CD4-positive, alpha-beta T cell treated with Interleukin-15 for 4 hours (primary cell): Measurements from ENCODE around the gene CNDP2.
"Not testable (repeated sequence)": the region's sequence is repeated elsewhere in the genome, so short reads cannot be mapped to it uniquely, and the experiment has no call there.

ENCODE experiments used
- DNase-seq: peaks from one replicate; pipeline ENCODE4 v3.0.0-alpha.2; 2020; ENCODE audit warnings: low spot score

The CNDP2 gene

GRCh38 chr18:74540652-74541421 lies 44.7 kb downstream of the CNDP2 start:
- DNase-seq = no peak

GRCh38 chr18:74541703-74542555 lies 45.8 kb downstream of the CNDP2 start:
- no peak for DNase-seq

DNA sequence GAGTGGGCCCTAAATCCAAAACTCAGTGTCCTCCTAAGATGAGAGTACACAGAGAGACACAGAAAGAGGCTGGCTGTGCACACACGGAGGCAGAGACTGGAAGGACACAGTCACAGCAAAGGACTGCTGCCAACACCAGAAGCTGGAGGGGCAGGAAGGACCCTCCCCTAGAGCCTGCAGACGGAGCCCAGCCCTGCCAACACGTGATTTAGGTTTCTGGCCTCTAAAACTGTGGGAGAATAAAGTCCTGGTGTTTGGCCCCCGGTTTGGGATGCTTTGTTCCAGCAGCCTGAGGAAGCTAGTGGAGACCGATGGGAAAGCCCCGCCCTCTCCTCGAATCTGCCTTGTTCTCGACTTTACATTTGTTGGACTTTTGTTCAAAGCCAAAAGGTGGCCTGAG lies 48.7 kb downstream of the CNDP2 start:
- DNase-seq = no peak

DNA sequence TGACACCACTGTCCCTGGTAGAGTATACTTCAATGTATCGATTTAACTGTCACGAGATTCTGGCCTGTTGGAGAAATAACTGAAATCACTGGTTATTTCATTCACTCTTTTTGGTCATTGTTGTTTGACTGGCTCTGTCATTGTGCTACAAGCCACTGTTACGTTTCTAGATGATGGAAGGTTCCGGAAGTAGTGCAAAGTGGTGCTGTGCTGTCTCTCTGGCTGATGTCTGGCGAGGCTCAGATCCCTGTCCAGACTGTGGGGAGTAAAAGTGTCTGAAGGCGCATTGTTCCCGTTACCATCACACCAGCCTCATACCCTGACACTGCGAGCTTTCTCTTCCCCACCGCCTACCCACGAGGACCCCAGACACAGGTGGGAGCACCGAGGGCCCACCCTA lies 49.8 kb downstream of the CNDP2 start:
- no peak for DNase-seq

- DNase-seq = no peak
Measured at GRCh38 chr18:74546751-74547530, 50.8 kb downstream of the CNDP2 start.

DNA sequence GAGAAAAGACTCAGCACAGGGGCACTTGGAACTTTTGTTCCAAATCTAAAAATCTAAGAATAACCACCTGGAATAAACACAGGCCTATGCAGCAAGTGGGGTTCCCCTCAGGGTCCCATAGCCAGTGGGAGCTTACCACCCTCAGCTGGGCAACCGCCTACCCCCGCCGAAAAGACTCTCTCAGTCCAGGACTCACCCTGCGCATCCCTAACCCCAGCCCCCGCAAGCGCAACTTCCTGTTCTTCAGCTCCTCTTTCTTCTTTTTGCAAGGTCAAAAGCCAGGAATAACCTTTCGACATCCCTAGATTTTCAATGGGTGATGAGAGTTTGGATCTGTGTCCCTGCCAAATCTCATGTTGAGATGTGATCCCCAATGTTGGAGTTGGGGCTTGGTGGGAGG lies 51.7 kb downstream of the CNDP2 start:
- DNase-seq = no peak

DNA sequence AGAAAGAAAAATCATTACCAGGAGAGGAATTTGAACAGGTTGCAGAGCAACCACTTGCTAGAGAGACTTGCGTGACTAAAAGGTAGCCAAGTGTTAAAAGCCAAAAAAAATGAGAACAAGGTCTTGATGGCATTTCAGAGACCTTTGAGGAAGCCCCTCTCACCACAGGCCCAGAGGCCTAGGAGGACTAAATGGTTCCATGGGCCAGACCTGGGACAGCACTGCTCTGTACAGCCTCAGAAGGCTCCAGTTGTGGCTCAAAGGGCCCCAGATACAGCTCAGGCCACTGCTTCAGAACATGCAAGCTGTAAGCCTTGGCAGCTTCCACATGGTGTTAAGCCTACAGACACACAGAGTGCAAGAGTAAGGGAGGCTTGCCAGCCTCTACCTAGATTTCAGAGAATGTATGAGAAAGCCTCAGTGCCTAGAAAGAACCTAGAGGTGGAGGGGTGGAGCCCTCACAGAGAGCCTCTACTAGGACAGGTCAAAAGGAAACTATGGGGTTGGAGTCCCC lies 53.5 kb downstream of the CNDP2 start:
- no peak for DNase-seq

- DNase-seq = no peak
Measured at GRCh38 chr18:74550886-74551285, 54.7 kb downstream of the CNDP2 start.

- no peak for DNase-seq
Measured at GRCh38 chr18:74551452-74551851, 55.3 kb downstream of the CNDP2 start.

DNA sequence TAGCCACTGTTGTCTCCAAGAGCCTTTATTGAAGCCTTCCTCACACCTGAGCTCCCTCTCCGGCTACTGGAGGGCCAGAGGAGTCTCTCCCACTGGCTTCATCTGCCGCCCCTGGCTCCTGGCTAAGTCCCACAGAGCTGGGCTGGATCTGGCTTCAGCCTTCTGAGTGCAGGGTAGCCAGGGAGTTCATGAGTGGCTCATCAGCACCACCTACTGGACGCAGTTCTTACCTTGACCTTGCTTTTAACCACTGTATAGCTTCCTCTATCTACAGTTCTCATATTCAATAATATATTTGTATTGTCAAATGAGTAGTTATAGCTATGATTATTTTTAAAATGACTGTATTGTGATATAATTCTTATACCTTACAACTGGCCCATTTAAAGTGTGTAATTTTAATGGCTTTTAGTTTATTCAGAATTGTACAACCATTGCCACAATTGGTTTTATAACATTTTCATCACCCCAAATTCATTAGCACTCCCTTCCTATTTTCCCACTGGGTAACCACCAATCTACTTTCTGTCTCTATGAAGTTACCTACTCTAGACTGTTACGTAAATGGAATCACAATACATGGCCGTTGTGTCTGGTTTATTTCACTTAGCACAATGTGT lies 55.9 kb downstream of the CNDP2 start:
- DNase-seq = peak; percentile 75

DNA sequence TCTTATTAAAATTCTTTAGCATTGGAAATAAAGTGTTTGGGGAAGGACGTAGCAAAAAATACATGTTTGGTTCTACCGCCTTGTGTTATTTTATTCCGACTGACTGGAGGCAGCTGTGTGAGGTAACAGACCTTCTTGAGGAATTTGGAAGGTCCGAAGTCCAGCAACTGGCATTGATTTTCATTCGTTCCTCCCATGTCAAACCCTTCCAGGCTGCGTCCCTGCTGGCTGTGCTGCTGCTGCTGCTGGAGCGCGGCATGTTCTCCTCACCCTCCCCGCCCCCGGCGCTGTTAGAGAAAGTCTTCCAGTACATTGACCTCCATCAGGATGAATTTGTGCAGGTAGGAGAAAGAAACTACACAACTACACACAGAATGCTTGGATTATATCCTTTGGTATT lies 60.0 kb downstream of the CNDP2 start:
- no peak for DNase-seq

- no peak for DNase-seq
Measured at GRCh38 chr18:74558096-74558495, 61.9 kb downstream of the CNDP2 start.

GRCh38 chr18:74562131-74562730 lies 66.1 kb downstream of the CNDP2 start:
- no peak for DNase-seq

DNA sequence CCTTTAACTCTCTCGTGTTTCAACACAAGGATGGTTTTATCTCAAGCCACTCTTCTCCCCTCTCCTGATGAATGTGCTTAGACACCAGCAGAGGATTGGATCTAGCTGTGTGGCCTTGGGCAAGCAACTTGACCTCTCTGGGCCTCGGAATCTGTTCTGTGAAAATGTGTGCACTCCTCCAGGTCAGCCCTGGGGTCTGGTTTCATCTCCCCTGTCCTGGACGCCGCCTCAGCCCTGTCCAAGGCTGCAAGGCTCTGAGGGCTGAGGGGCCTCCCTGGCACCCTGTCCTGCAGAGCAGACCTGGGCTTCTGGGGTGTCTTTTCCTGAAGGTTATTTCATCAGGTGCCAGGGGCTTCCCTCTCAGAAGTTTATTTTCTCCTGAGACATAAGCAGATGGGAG lies 66.6 kb downstream of the CNDP2 start:
- no peak for DNase-seq

DNA sequence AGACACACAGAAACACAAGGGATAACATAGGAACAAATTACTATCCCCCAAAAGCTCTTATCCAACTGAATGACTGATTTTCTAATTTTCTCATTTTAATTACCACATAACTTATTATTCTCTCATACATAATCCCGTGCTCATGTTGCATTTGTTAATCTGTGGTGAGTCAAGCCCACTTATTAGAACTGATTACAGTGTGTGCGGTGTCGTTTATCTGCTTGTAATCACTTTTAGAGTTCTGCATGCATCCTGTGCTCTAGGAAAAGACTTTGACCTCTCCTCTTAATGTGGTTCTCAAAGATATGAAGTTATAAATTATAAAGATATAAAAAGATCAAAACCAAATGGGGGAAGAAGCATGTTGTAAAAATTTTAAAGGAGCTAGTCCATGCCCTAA lies 67.8 kb downstream of the CNDP2 start:
- DNase-seq = no peak

GRCh38 chr18:74565164-74565563 lies 69.0 kb downstream of the CNDP2 start:
- not testable (repeated sequence) for DNase-seq

- not testable (repeated sequence) for DNase-seq
Measured at GRCh38 chr18:74565993-74566392, 69.8 kb downstream of the CNDP2 start.

- no peak for DNase-seq
Measured at GRCh38 chr18:74567822-74568221, 71.7 kb downstream of the CNDP2 start.

DNA sequence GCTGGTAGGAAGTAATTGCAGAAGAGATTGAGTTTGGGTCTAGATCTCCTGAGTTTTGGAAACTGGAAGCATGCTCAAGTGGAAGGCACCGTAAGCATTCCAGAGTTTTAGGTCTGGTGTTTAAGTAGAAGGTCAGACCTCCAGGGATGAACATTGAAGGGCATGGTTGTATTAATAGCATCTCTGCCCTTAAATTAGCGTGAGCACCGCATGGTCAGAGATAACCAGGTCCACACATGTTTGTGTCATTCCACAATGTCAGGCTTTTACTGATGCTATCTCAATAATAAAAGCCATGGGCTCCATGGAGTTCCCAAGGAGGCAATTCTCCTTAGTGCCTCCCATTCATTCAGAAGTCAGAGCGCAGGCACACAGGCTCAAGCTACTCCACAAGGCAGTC lies 73.2 kb downstream of the CNDP2 start:
- DNase-seq = no peak

DNA sequence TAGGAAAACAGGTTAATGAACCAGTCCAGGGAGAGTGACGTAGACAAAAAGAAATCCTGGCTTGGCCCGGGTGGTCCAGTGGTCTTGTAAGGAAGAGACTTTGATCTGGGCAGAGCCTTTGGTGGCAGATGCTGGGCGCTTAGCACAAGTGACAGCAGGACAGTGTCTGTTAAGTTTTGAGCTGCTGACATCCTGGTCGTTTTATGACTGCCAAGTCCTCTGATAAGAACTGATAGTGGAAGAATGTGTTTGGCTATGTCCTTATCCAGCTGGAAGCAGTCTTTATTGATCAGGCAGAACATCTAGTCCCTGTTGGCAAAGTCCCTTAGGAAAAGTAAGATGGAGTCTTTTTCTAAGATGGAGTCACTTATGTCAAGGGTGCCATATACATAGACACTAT lies 74.1 kb downstream of the CNDP2 start:
- no peak for DNase-seq

GRCh38 chr18:74571895-74572680 lies 75.9 kb downstream of the CNDP2 start:
- no peak for DNase-seq
